Pancreas (tissue), 10 donors: ENCODE measurements around the gene BTBD17. TPM values are rescaled to one million over a fixed set of nuclear protein-coding genes. Genes with fewer than 3 reads are reported as not detected.

Source experiments
- ATAC-seq, 4 donors: fragments of 200-7000 bp; cut with Tn5 transposase; one replicate each; pipeline versions ENCODE4 v1.8.0 to v1.9.1; 2020; ENCODE audit warnings: mild to moderate bottlenecking in 4 of 4, moderate library complexity in 4 of 4
- DNase-seq, 6 donors: peaks; one replicate each; pipeline ENCODE4 v3.0.0-alpha.2; 2020
- FAIRE-seq: peaks from 2 replicates; lab custom pipeline; 2012; peaks lifted over from hg19 to GRCh38; lab: Jason Lieb, UNC
- H3K27ac ChIP-seq, 4 donors: fragments of 200-600 bp; sonication (generic); 1 replicate in 3 of 4; 2 replicates in 1 of 4; pipeline versions ENCODE4 v1.5.0 to v1.8.0; 2020
- H3K27me3 ChIP-seq, 4 donors: fragments of 200-600 bp; one replicate each; pipeline ENCODE4 v1.8.0; 2021
- H3K36me3 ChIP-seq, 3 donors: fragments of 200-600 bp; sonication (generic) in 1 of 3; one replicate each; pipeline versions ENCODE4 v1.5.0 to v1.8.0; 2020 to 2021
- H3K4me1 ChIP-seq, 3 donors: fragments of 200-600 bp; one replicate each; pipeline ENCODE4 v1.8.0; 2021
- H3K4me3 ChIP-seq, 4 donors: fragments of 200-600 bp; sonication (generic) in 2 of 4; one replicate each; pipeline versions ENCODE4 v1.5.0 to v1.8.0; 2020 to 2021
- H3K9me3 ChIP-seq, 4 donors: fragments of 200-600 bp; one replicate each; pipeline ENCODE4 v1.8.0; 2021
- WGBS, 2 donors: extraction: QIAGEN DNeasy Blood & Tissue Kit; methylation state at CpG; one replicate each; pipeline ENCODE4 v1.1.7; 2013; 5-methylcytosine and 5-hydroxymethylcytosine counted together
- intact Hi-C, 3 donors: fragments of 100-400 bp; cut with DNase I; formaldehyde crosslinking; loops; one replicate each; pipeline versions ENCODE4 v1.11.1 to v1.14.2; 2022
- polyA plus RNA-seq, 2 donors: library from polyadenylated mRNA; stranded (reverse); fragments of 200-250 nt; gene quantifications; one replicate each; pipeline ENCODE4 v1.2.3, GENCODE V29; 2013
- total RNA-seq, 6 donors: library from RNA; stranded (reverse); fragmentation: NEBNext Ultra II Directional in 4 of 6; extraction: Animal tissue kit (Norgen Biotek cat#: 25700) in 4 of 6; gene quantifications; one replicate each; pipeline versions ENCODE4 v1.2.1 to v1.2.4, GENCODE V29; 2021 to 2023
- TF ChIP-seq, protein P1 (sequence below), 4 donors: fragments of 200-600 bp; sonication (generic) in 3 of 4; IDR thresholded peaks; one replicate each; pipeline versions ENCODE4 v1.5.0 to v1.8.0; 2021; ENCODE audit warnings: antibody characterized with exemption in 4 of 4
- donor health status: healthy with polysubstance abuse.
- donor health status: DM: no; HTN: no; CAD: no; lungs with moderate emphysema.
- donor health status: DM: no; HTN: no; CAD: no.
- donor health status: control.
- donor health status: control.
- donor health status: Bipolar disorder and iron deficiency.
- donor health status: DM: yes; HTN: yes; CAD: no.
- donor health status: DM: no; HTN: no; CAD: no.
- donor health status: DM: no; HTN: no; CAD: no.
- donor health status: DM: yes; HTN: yes; CAD: no.

BTBD17 gene
- total and polyA plus RNA-seq, 8 donors, result 0.08 to 1.7 (median 0.17) TPM

GRCh38 chr17:74383141-74383540, 21.5 kb upstream of the BTBD17 start:
- no peak overlapping the region for H3K4me3 ChIP-seq
- WGBS, 2 donors, result 85 to 91% methylated on average over 5 of the region's 5 CpGs
- ATAC-seq, result no peak
- H3K4me1 ChIP-seq, result peaks cover 9 to 12% (median 9%) of the 10 kb centered on the region in 3 donors
- DNase-seq, result peak in 1 of 6 donors; percentile 27
- no peak overlapping the region for H3K27ac ChIP-seq
- H3K27me3 ChIP-seq, result no peaks in the 10 kb centered on the region
- intact Hi-C loops, result no loop called here
- no peaks in the 10 kb centered on the region for H3K9me3 ChIP-seq
- H3K36me3 ChIP-seq, result no peaks in the 10 kb centered on the region
- FAIRE-seq, result no peak
- TF ChIP-seq, protein P1, sequence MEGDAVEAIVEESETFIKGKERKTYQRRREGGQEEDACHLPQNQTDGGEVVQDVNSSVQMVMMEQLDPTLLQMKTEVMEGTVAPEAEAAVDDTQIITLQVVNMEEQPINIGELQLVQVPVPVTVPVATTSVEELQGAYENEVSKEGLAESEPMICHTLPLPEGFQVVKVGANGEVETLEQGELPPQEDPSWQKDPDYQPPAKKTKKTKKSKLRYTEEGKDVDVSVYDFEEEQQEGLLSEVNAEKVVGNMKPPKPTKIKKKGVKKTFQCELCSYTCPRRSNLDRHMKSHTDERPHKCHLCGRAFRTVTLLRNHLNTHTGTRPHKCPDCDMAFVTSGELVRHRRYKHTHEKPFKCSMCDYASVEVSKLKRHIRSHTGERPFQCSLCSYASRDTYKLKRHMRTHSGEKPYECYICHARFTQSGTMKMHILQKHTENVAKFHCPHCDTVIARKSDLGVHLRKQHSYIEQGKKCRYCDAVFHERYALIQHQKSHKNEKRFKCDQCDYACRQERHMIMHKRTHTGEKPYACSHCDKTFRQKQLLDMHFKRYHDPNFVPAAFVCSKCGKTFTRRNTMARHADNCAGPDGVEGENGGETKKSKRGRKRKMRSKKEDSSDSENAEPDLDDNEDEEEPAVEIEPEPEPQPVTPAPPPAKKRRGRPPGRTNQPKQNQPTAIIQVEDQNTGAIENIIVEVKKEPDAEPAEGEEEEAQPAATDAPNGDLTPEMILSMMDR (IDR thresholded peaks at IDR 0.05), result no peak

GRCh38 chr17:74380959-74381808, 19.5 kb upstream of the BTBD17 start:
- FAIRE-seq, result no peak
- WGBS, 2 donors, result 72 to 75% methylated on average over 15 of the region's 15 CpGs

DNA sequence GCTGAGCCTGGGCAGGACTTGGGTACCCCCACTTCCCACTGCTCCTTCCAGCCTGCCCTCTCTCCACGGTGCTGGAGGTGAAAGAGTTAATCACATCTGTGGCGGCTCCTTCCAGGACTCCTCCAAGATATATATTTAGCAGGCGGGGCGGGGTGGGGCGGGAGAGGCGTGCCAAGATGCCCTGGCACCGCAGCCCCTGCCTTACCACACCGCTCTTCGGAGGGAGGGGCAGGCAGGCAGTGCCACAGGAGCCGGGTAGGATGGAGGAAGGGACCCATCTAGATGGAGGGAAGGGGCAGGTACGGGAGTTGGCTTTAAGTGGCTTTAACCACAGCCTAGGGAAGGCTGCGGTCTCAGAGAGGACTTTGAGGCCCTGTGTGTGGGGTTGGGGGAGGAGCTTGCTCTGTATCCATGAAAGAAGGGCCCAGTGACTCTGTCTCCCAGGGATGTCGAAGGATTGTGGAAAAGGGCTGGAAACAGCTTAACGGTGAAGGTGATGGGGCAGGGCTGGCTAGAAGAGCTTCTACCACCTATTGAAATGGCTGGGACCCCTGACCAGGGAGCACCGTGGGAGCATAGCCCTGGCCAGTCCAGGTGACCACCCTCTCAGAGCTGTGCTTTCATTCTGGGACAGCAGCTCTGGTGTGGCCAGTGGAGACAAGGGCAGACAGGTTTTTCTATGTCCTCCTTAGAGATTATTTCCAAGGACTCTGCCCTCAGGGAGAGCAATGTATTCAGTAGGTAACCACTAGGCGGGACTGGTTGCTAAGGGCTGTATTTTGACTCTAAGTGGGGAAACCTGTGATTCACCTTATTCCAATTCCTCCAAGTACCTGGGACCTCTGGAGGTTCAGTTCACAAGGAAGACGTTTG, 18.7 kb upstream of the BTBD17 start:
- H3K4me3 ChIP-seq, result no peak overlapping the region
- H3K36me3 ChIP-seq, result no peaks in the 10 kb centered on the region
- 27 to 32% methylated on average over 17 of the region's 17 CpGs for WGBS, 2 donors
- peak in 1 of 6 donors; percentile 40 for DNase-seq
- no peaks in the 10 kb centered on the region for H3K27me3 ChIP-seq
- no peaks in the 10 kb centered on the region for H3K9me3 ChIP-seq
- no peak for FAIRE-seq
- H3K4me1 ChIP-seq, result peaks cover 9 to 12% (median 9%) of the 10 kb centered on the region in 3 donors
- intact Hi-C loops, result loop anchor here in 1 of 3 donors (2.0 kb wide), 1 partner anchor 76 kb away; no protein-coding TSS in a partner anchor
- peak overlapping the region in 1 of 4 donors; percentile 24 for H3K27ac ChIP-seq
- TF ChIP-seq, protein P1 (IDR thresholded peaks at IDR 0.05), result no peak
- peak; percentile 69 to 78 (median 70) for ATAC-seq

More at GRCh38 chr17:74380959-74381808, 19.5 kb upstream of the BTBD17 start:
- intact Hi-C loops, result loop anchor here in 1 of 3 donors (2.0 kb wide), 1 partner anchor 76 kb away; no protein-coding TSS in a partner anchor
- Histone ChIP-seq H3K4me1 (peaks cover 9 to 12% (median 9%) of the 10 kb centered on the region in 3 donors), H3K36me3 (no peaks in the 10 kb centered on the region), H3K4me3 (no peak overlapping the region), H3K27ac (peak overlapping the region in 1 of 4 donors; percentile 24), H3K9me3 (no peaks in the 10 kb centered on the region), H3K27me3 (no peaks in the 10 kb centered on the region)
- ATAC-seq (no peak), DNase-seq (peak in 1 of 6 donors; percentile 20)
- TF ChIP-seq, protein P1 (IDR thresholded peaks at IDR 0.05), result no peak

DNA sequence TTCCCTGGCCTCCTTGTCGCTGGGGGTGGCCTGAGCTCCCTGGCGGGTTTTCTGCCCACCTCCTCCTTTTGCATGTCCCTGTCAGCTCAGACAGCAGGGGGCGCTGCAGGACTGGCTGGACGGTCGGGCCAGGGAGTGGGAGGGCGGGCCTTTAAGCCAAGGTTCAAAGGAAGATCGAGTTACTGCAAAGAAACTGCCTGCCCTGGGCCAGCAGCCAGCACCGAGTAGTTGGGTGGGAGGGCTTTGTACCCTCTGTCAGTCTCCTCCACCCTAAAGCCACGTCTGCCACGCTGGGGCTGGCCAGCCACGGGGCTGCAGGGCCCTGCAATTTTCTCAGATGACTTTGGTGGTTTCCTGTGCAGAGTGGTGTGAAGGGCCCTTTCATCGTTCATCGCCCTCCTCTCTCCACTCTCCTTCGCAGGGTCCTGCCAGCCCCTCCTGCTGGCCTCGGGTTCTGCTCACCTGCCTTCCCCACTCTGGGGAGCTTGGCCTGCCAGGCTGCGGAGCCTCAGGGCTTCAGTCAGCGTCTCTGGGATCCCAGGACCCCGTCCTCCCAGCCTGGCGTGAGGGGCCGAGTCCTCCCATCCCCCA, 17.9 kb upstream of the BTBD17 start:
- DNase-seq, result peak; percentile 85 to 100 (median 94)
- FAIRE-seq, result no peak
- peak; percentile 90 to 96 (median 94) for ATAC-seq
- Histone ChIP-seq H3K4me3 (no peak overlapping the region), H3K36me3 (no peaks in the 10 kb centered on the region), H3K27me3 (no peaks in the 10 kb centered on the region), H3K4me1 (peaks cover 9 to 12% (median 9%) of the 10 kb centered on the region in 3 donors), H3K27ac (no peak overlapping the region), H3K9me3 (no peaks in the 10 kb centered on the region)
- TF ChIP-seq, protein P1 (IDR thresholded peaks at IDR 0.05), result peak; percentile 85 to 94 (median 92)
- intact Hi-C loops, result loop anchor here in 2 of 3 donors (2.0 kb wide), 1 partner anchor 77 kb away; no protein-coding TSS in a partner anchor
- 19 to 21% methylated on average over 20 of the region's 20 CpGs for WGBS, 2 donors
